Panc1 (cell line): ENCODE results near the gene PLIN1. TPM values are rescaled to one million over a fixed set of nuclear protein-coding genes. Genes with fewer than 3 reads are reported as not detected.
A peak's percentile ranks its signal among the peaks of the same experiment; 100 is the strongest.

Experiments used
- ATAC-seq: fragments of 200-7000 bp; cut with Tn5 transposase; 2 replicates; pipeline ENCODE4 v1.9.1; 2020; ENCODE audit warnings: mild to moderate bottlenecking, moderate library complexity
- BruUV-seq: library from RNA; stranded (reverse); fragments of 400-500 nt; replicated peaks from 2 replicates; lab custom pipeline; 2021; lab: Mats Ljungman, UMichigan
- CTCF ChIA-PET: fragments of 300-600 bp; sonication (Branson Sonifier 250); formaldehyde crosslinking; loops from one replicate; lab custom pipeline; 2022; ENCODE audit warnings: antibody characterized with exemption; lab: Charles Lee
- POLR2A ChIA-PET: fragments of 300-600 bp; sonication (Branson Sonifier 250); formaldehyde crosslinking; loops from one replicate; lab custom pipeline; 2022; ENCODE audit warnings: antibody characterized with exemption; lab: Charles Lee
- DNase-seq: peaks from one replicate; pipeline ENCODE4 v3.0.0-alpha.2; 2010; ENCODE audit warnings: low read depth, low spot score
- H3K27ac ChIP-seq: 2 replicates; pipeline ENCODE4 v1.5.1; 2011; ENCODE audit warnings: mild to moderate bottlenecking, low read length, inconsistent platforms
- H3K27me3 ChIP-seq: fragments of 200-500 bp; sonication (Bioruptor generic); 2 replicates; pipeline ENCODE4 v1.6.0; 2014; ENCODE audit warnings: low read length, inconsistent platforms; ENCODE audit not compliant: control insufficient read depth, insufficient read depth
- H3K36me3 ChIP-seq: fragments of 200-500 bp; sonication (Bioruptor generic); 2 replicates; pipeline ENCODE4 v1.5.1; 2014; ENCODE audit warnings: inconsistent platforms, mild to moderate bottlenecking, low read length, moderate library complexity; ENCODE audit not compliant: control insufficient read depth, insufficient read depth
- H3K4me1 ChIP-seq: 2 replicates; pipeline ENCODE4 v1.5.1; 2011; ENCODE audit warnings: inconsistent platforms, mild to moderate bottlenecking, low read length, moderate library complexity; ENCODE audit not compliant: control insufficient read depth, insufficient read depth
- H3K4me3 ChIP-seq, 2 experiments: 2 replicates each; pipeline ENCODE4 v1.5.1; 2011 to 2012; ENCODE audit warnings: low read depth in 2 of 2, low read length in 2 of 2, mild to moderate bottlenecking in 2 of 2, inconsistent platforms in 1 of 2, moderate library complexity in 1 of 2
- H3K9me3 ChIP-seq: fragments of 200-500 bp; sonication (Bioruptor generic); 2 replicates; pipeline ENCODE4 v1.5.1; 2014; ENCODE audit warnings: low read depth, mild to moderate bottlenecking, inconsistent platforms, low read length, moderate library complexity; ENCODE audit not compliant: control insufficient read depth, insufficient read depth
- CTCF ChIP-seq: fragments of 450-650 bp; IDR thresholded peaks from 2 replicates; pipeline ENCODE4 v1.5.1; 2017; ENCODE audit warnings: mild to moderate bottlenecking
- POLR2AphosphoS5 ChIP-seq: IDR thresholded peaks from 2 replicates; pipeline ENCODE4 v1.6.1; 2012; ENCODE audit warnings: mild to moderate bottlenecking, low read depth, low read length, moderate library complexity
- SIN3A ChIP-seq: IDR thresholded peaks from 2 replicates; pipeline ENCODE4 v1.6.1; 2012; ENCODE audit warnings: low read depth, mild to moderate bottlenecking, low read length, moderate library complexity, borderline replicate concordance; ENCODE audit not compliant: insufficient read depth
- TCF7L2 ChIP-seq: IDR thresholded peaks from 2 replicates; pipeline ENCODE4 v1.6.1; 2011; ENCODE audit warnings: mild to moderate bottlenecking, low read depth, low read length, inconsistent platforms
- in situ Hi-C: cut with HindIII; loops from 2 replicates; pipeline ENCODE4 v1.10.0; 2016; ENCODE audit warnings: low sequenced_read_pairs, low pct_unique_long_range_greater_than_20kb
- intact Hi-C: fragments of 100-400 bp; cut with micrococcal nuclease; formaldehyde crosslinking; loops from one replicate; pipeline ENCODE4 v1.10.0; 2022; ENCODE audit not compliant: unreplicated experiment
- total RNA-seq: library from RNA; stranded (reverse); gene quantifications from one replicate; pipeline ENCODE4 v1.2.1, GENCODE V29; 2021; ENCODE audit not compliant: unreplicated experiment
- TF ChIP-seq, protein P1 (sequence below), 2 experiments: IDR thresholded peaks; 2 replicates each; pipeline ENCODE4 v1.6.1; 2011 to 2012; ENCODE audit warnings: low read depth in 2 of 2, control low read depth in 1 of 2, low read length in 1 of 2, mild to moderate bottlenecking in 1 of 2, moderate library complexity in 1 of 2; ENCODE audit not compliant: insufficient read depth in 1 of 2

The PLIN1 gene
- total RNA-seq, 1 experiment from 2014 or later: 0.44 TPM

- Histone ChIP-seq H3K36me3 (no peaks in the 10 kb centered on the region), H3K4me1 (no peaks in the 10 kb centered on the region), H3K4me3 (peak overlapping the region; percentile 17 to 40), H3K27me3 (no peaks in the 10 kb centered on the region), H3K9me3 (no peaks in the 10 kb centered on the region), H3K27ac (no peak overlapping the region)
- TF ChIP-seq SIN3A (no peak), CTCF (peak; percentile 98)
- ChIA-PET POLR2A (no interaction called here), CTCF (interaction anchor here (0.5 to 1.3 kb wide), 4 partner anchors 11 to 219 kb away, joined by 3 to 5 read pairs (median 4); no protein-coding TSS in a partner anchor)
- peak; percentile 94 for ATAC-seq
- peak; percentile 22 for DNase-seq
- in situ Hi-C loops: no loop called here
- intact Hi-C loops: no loop called here
- no TSS peak for BruUV-seq
Measured at GRCh38 chr15:89647191-89647851, 31.8 kb downstream of the PLIN1 start.

DNA sequence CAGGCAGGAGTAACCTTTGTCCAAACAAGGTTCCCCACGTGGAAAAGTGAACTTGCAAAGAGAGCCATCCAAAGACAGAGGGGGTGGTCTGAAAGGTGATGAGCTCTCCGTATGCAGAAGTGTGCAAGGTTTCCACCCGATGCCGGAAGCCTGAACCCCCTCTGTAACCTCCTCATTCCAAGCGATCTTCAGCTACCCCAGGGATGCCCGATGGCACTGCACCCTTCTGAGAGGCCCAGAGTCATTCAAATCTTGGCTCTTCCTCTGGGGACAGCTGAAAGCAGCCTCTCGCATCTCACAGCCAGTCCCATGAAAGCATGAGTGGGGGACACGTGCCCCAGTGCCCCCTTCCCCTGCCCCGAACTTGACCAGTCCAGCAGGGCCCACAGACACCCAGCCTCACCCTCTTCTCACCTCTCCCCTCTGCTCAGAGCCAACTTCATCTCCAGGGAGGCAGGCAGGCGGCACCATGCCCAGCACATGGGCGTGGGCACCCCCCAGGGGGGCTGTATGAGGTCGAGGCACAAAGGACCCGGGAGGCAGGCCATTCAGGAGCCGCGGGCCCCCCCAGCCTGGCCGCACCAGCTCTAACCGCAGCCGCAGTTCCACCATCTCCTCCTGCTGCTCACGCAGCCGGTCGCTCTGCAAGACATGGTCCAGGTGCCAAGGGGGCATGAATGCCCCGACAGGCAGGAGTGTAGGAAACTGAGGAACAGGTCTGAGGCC is 32.6 kb downstream of the PLIN1 start:
- in situ Hi-C loops: no loop called here
- H3K36me3 ChIP-seq: no peaks in the 10 kb centered on the region
- POLR2A ChIA-PET: interaction anchor here (0.6 kb wide), 1 partner anchor 284 kb away, joined by 3 read pairs; no protein-coding TSS in a partner anchor
- no peaks in the 10 kb centered on the region for H3K27me3 ChIP-seq
- intact Hi-C loops: no loop called here
- CTCF ChIA-PET: interaction anchor here (0.9 to 1.3 kb wide), 2 partner anchors 11 to 22 kb away, joined by 3 read pairs; no protein-coding TSS in a partner anchor
- ATAC-seq (peak; percentile 41), DNase-seq (no peak)
- no peak overlapping the region for H3K27ac ChIP-seq
- no peak overlapping the region for H3K4me3 ChIP-seq
- TF ChIP-seq POLR2AphosphoS5 (no peak), CTCF (no peak), TCF7L2 (no peak), SIN3A (no peak)
- TF ChIP-seq, protein P1, sequence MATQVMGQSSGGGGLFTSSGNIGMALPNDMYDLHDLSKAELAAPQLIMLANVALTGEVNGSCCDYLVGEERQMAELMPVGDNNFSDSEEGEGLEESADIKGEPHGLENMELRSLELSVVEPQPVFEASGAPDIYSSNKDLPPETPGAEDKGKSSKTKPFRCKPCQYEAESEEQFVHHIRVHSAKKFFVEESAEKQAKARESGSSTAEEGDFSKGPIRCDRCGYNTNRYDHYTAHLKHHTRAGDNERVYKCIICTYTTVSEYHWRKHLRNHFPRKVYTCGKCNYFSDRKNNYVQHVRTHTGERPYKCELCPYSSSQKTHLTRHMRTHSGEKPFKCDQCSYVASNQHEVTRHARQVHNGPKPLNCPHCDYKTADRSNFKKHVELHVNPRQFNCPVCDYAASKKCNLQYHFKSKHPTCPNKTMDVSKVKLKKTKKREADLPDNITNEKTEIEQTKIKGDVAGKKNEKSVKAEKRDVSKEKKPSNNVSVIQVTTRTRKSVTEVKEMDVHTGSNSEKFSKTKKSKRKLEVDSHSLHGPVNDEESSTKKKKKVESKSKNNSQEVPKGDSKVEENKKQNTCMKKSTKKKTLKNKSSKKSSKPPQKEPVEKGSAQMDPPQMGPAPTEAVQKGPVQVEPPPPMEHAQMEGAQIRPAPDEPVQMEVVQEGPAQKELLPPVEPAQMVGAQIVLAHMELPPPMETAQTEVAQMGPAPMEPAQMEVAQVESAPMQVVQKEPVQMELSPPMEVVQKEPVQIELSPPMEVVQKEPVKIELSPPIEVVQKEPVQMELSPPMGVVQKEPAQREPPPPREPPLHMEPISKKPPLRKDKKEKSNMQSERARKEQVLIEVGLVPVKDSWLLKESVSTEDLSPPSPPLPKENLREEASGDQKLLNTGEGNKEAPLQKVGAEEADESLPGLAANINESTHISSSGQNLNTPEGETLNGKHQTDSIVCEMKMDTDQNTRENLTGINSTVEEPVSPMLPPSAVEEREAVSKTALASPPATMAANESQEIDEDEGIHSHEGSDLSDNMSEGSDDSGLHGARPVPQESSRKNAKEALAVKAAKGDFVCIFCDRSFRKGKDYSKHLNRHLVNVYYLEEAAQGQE (IDR thresholded peaks at IDR 0.05; ENCODE audit: insufficient read depth in 1 of 2, low read depth in 2 of 2, low read length in 1 of 2): no peak
- no peaks in the 10 kb centered on the region for H3K4me1 ChIP-seq
- BruUV-seq: no TSS peak
- H3K9me3 ChIP-seq: no peaks in the 10 kb centered on the region
